ENCODE results near the gene OVOL1.
"Not testable (repeated sequence)": the region's sequence is repeated elsewhere in the genome, so short reads cannot be mapped to it uniquely, and the experiment has no call there.

The OVOL1 gene

GRCh38 chr11:65817312-65817834, 30.5 kb downstream of the OVOL1 start:
- no peak for FAIRE-seq

- FAIRE-seq: no peak
Measured at GRCh38 chr11:65817835-65818680, 31.2 kb downstream of the OVOL1 start.

GRCh38 chr11:65821107-65821506, 34.2 kb downstream of the OVOL1 start:
- FAIRE-seq: no peak

- no peak for FAIRE-seq
Measured at GRCh38 chr11:65822776-65823528, 36.1 kb downstream of the OVOL1 start.

- no peak for FAIRE-seq
Measured at GRCh38 chr11:65826984-65827735, 40.3 kb downstream of the OVOL1 start.

GRCh38 chr11:65829459-65829858, 42.6 kb downstream of the OVOL1 start:
- FAIRE-seq: no peak

GRCh38 chr11:65832231-65832630, 45.4 kb downstream of the OVOL1 start:
- FAIRE-seq: not testable (repeated sequence)

- peak; percentile 70 for FAIRE-seq
Measured at GRCh38 chr11:65833297-65834030, 46.6 kb downstream of the OVOL1 start, which contains the start of gene SNX32. Gene SNX32 (plus strand): TSS chr11:65833963. CDS start chr11:65834066, 103 bp downstream.

GRCh38 chr11:65834202-65834601, 47.3 kb downstream of the OVOL1 start:
- no peak for FAIRE-seq

- FAIRE-seq: no peak
Measured at GRCh38 chr11:65842144-65842543, 55.3 kb downstream of the OVOL1 start.

- FAIRE-seq: no peak
Measured at GRCh38 chr11:65843811-65844210, 56.9 kb downstream of the OVOL1 start.

- no peak for FAIRE-seq
Measured at GRCh38 chr11:65844231-65844872, 57.5 kb downstream of the OVOL1 start.
